ENCODE measurements around the gene CFAP97. TPM values are rescaled to one million over a fixed set of nuclear protein-coding genes. Genes with fewer than 3 reads are reported as not detected.

The CFAP97 gene
- total RNA-seq, 1 donor from 2014 or later: 78.6 TPM

- no peak for DNase-seq (ENCODE audit: low spot score)
- H4K20me1 ChIP-seq (ENCODE audit: low read depth): peaks cover 21% of the 10 kb centered on the region
- no peaks in the 10 kb centered on the region for H3K9me3 Mint-ChIP-seq
- peaks cover 8% of the 10 kb centered on the region for H3K4me1 ChIP-seq
- peaks cover 2% of the 10 kb centered on the region for H3K27me3 Mint-ChIP-seq (ENCODE audit: insufficient read depth, low read depth)
- no peak for TF ChIP-seq EZH2 (IDR thresholded peaks at IDR 0.05)
- no peak for TF ChIP-seq CTCF (IDR thresholded peaks at IDR 0.05)
- TF ChIP-seq EZH2phosphoT487 (IDR thresholded peaks at IDR 0.05): no peak
- H3K9ac ChIP-seq: no peak overlapping the region
- no peaks in the 10 kb centered on the region for H3K9me3 ChIP-seq (ENCODE audit: low read depth)
- H3K4me1 Mint-ChIP-seq: no peaks in the 10 kb centered on the region
- H3K27ac Mint-ChIP-seq: no peak overlapping the region
- H3K4me3 Mint-ChIP-seq: no peak overlapping the region
- H3K36me3 Mint-ChIP-seq: peaks cover 3% of the 10 kb centered on the region
- H3K79me2 ChIP-seq (ENCODE audit: low read depth): peaks cover 60% of the 10 kb centered on the region
- no peaks in the 10 kb centered on the region for H3K36me3 ChIP-seq
- no peak overlapping the region for H3K4me2 ChIP-seq
- no peak overlapping the region for H3K27ac ChIP-seq
- no peaks in the 10 kb centered on the region for H3K27me3 ChIP-seq
- H3F3A ChIP-seq (ENCODE audit: low read depth): peaks cover 13% of the 10 kb centered on the region
- no peak overlapping the region for H3K4me3 ChIP-seq
- no peak overlapping the region for H2AFZ ChIP-seq (replicated peaks)
Observed at GRCh38 chr4:185182239-185182638, 21.6 kb downstream of the CFAP97 start.

GRCh38 chr4:185179488-185179887, 24.3 kb downstream of the CFAP97 start:
- Histone ChIP-seq H3K79me2 (ENCODE audit: low read depth) (peaks cover 37% of the 10 kb centered on the region), H3K4me3 (no peak overlapping the region), H3K9me3 (ENCODE audit: low read depth) (no peaks in the 10 kb centered on the region), H3K27ac (no peak overlapping the region), H3K4me1 (no peaks in the 10 kb centered on the region), H4K20me1 (ENCODE audit: low read depth) (peaks cover 16% of the 10 kb centered on the region), H2AFZ (replicated peaks) (no peak overlapping the region), H3K27me3 (no peaks in the 10 kb centered on the region), H3K36me3 (peaks cover 6% of the 10 kb centered on the region), H3F3A (ENCODE audit: low read depth) (peaks cover 8% of the 10 kb centered on the region), H3K4me2 (no peak overlapping the region), H3K9ac (no peak overlapping the region)
- Mint-ChIP-seq H3K36me3 (peaks cover 3% of the 10 kb centered on the region), H3K4me3 (no peak overlapping the region), H3K27ac (no peak overlapping the region), H3K9me3 (no peaks in the 10 kb centered on the region), H3K4me1 (no peaks in the 10 kb centered on the region), H3K27me3 (ENCODE audit: insufficient read depth, low read depth) (peaks cover 2% of the 10 kb centered on the region)
- no peak for TF ChIP-seq EZH2 (IDR thresholded peaks at IDR 0.05)
- no peak for TF ChIP-seq EZH2phosphoT487 (IDR thresholded peaks at IDR 0.05)
- no peak for TF ChIP-seq CTCF (IDR thresholded peaks at IDR 0.05)
- no peak for DNase-seq (ENCODE audit: low spot score)

GRCh38 chr4:185171373-185172071, 32.3 kb downstream of the CFAP97 start:
- Histone ChIP-seq H3K9ac (no peak overlapping the region), H3K27ac (no peak overlapping the region), H4K20me1 (ENCODE audit: low read depth) (no peaks in the 10 kb centered on the region), H2AFZ (replicated peaks) (no peak overlapping the region), H3K4me2 (no peak overlapping the region), H3K36me3 (peaks cover 19% of the 10 kb centered on the region), H3K4me1 (no peaks in the 10 kb centered on the region), H3K9me3 (ENCODE audit: low read depth) (no peaks in the 10 kb centered on the region), H3K79me2 (ENCODE audit: low read depth) (no peaks in the 10 kb centered on the region), H3F3A (ENCODE audit: low read depth) (no peaks in the 10 kb centered on the region), H3K27me3 (no peaks in the 10 kb centered on the region), H3K4me3 (no peak overlapping the region)
- peaks cover 20% of the 10 kb centered on the region for H3K36me3 Mint-ChIP-seq
- TF ChIP-seq EZH2phosphoT487 (IDR thresholded peaks at IDR 0.05) (no peak), EZH2 (IDR thresholded peaks at IDR 0.05) (no peak)
- no peaks in the 10 kb centered on the region for H3K4me1 Mint-ChIP-seq
- DNase-seq (ENCODE audit: low spot score): no peak
- H3K9me3 Mint-ChIP-seq: no peaks in the 10 kb centered on the region
- peaks cover 4% of the 10 kb centered on the region for H3K27me3 Mint-ChIP-seq (ENCODE audit: insufficient read depth, low read depth)
- H3K27ac Mint-ChIP-seq: no peak overlapping the region
- H3K4me3 Mint-ChIP-seq: no peak overlapping the region

- no peak overlapping the region for H3K4me2 ChIP-seq
- no peak overlapping the region for H3K9ac ChIP-seq
- no peaks in the 10 kb centered on the region for H3K9me3 ChIP-seq (ENCODE audit: low read depth)
- no peak overlapping the region for H3K4me3 ChIP-seq
- H3K4me3 Mint-ChIP-seq: no peak overlapping the region
- H3K27me3 ChIP-seq: no peaks in the 10 kb centered on the region
- H3K9me3 Mint-ChIP-seq: no peaks in the 10 kb centered on the region
- TF ChIP-seq EZH2 (IDR thresholded peaks at IDR 0.05): no peak
- no peak for TF ChIP-seq CTCF (IDR thresholded peaks at IDR 0.05)
- no peak for TF ChIP-seq EZH2phosphoT487 (IDR thresholded peaks at IDR 0.05)
- no peak overlapping the region for H3K27ac Mint-ChIP-seq
- peaks cover 4% of the 10 kb centered on the region for H3K27me3 Mint-ChIP-seq (ENCODE audit: insufficient read depth, low read depth)
- no peak for DNase-seq (ENCODE audit: low spot score)
- no peaks in the 10 kb centered on the region for H3F3A ChIP-seq (ENCODE audit: low read depth)
- H3K27ac ChIP-seq: no peak overlapping the region
- no peaks in the 10 kb centered on the region for H3K79me2 ChIP-seq (ENCODE audit: low read depth)
- peaks cover 6% of the 10 kb centered on the region for H3K36me3 ChIP-seq
- H2AFZ ChIP-seq (replicated peaks): no peak overlapping the region
- H4K20me1 ChIP-seq (ENCODE audit: low read depth): no peaks in the 10 kb centered on the region
- H3K4me1 Mint-ChIP-seq: peaks cover 7% of the 10 kb centered on the region
- peaks cover 20% of the 10 kb centered on the region for H3K36me3 Mint-ChIP-seq
- H3K4me1 ChIP-seq: peaks cover 3% of the 10 kb centered on the region
Observed at GRCh38 chr4:185167234-185167633, 36.6 kb downstream of the CFAP97 start.

Data from neural progenitor cell (in vitro differentiated cells).